GM12878 (cell line): ENCODE measurements around the gene VNN1. TPM values are rescaled to one million over a fixed set of nuclear protein-coding genes. Genes with fewer than 3 reads are reported as not detected.

Experiments
- ATAC-seq: fragments of 200-7000 bp; cut with Tn5 transposase; 3 replicates; pipeline ENCODE4 v1.9.1; 2020; ENCODE audit warnings: mild to moderate bottlenecking, moderate library complexity
- BruUV-seq: library from RNA; stranded (reverse); fragments of 400-500 nt; replicated peaks from 2 replicates; lab custom pipeline; 2021; lab: Mats Ljungman, UMichigan
- CTCF ChIA-PET: fragments of 300-600 bp; sonication (Branson Sonifier 250); formaldehyde crosslinking; extraction: SDS; loops from one replicate; lab custom pipeline; 2021; ENCODE audit warnings: inconsistent platforms; lab: Yijun Ruan, JAX
- POLR2A ChIA-PET: fragments of 350-600 bp; formaldehyde crosslinking; extraction: SDS; loops from one replicate; lab custom pipeline; 2021; ENCODE audit warnings: inconsistent platforms; lab: Charles Lee
- RAD21 ChIA-PET: fragments of 300-600 bp; sonication (Branson Sonifier 250); formaldehyde crosslinking; loops from one replicate; lab custom pipeline; 2023; ENCODE audit warnings: antibody characterized with exemption; ENCODE audit not compliant: unreplicated experiment; lab: Charles Lee
- SMC1A ChIA-PET: fragments of 300-600 bp; sonication (Branson Sonifier 250); formaldehyde crosslinking; loops from one replicate; lab custom pipeline; 2023; ENCODE audit not compliant: unreplicated experiment, uncharacterized antibody; lab: Charles Lee
- DNase-seq: peaks from one replicate; pipeline ENCODE4 v3.0.0-alpha.2; 2011; ENCODE audit warnings: low read depth, low spot score
- FAIRE-seq: peaks from 3 replicates; lab custom pipeline; 2011; peaks lifted over from hg19 to GRCh38; lab: Jason Lieb, UNC
- H2AFZ ChIP-seq: 2 replicates; pipeline ENCODE4 v1.6.0; 2011; ENCODE audit warnings: low read depth, low read length, control low read depth; ENCODE audit not compliant: control insufficient read depth
- H3K27ac ChIP-seq: 2 replicates; pipeline ENCODE4 v1.5.1; 2011; ENCODE audit warnings: control low read depth; ENCODE audit not compliant: control insufficient read depth, insufficient read depth
- H3K27me3 ChIP-seq, 2 experiments: replicated peaks in 1 of 2; 2 replicates each; pipeline versions ENCODE4 v1.6.0 to v1.6.1; 2011; ENCODE audit warnings: low read length in 1 of 2; ENCODE audit not compliant: control insufficient read depth in 2 of 2, insufficient read depth in 2 of 2
- H3K36me3 ChIP-seq, 2 experiments: 2 replicates each; pipeline ENCODE4 v1.5.1; 2011; ENCODE audit warnings: low read length in 1 of 2; ENCODE audit not compliant: control insufficient read depth in 2 of 2, insufficient read depth in 2 of 2
- H3K4me1 ChIP-seq: 2 replicates; pipeline ENCODE4 v1.6.1; 2011; ENCODE audit warnings: mild to moderate bottlenecking, low read length, moderate library complexity, mixed read lengths; ENCODE audit not compliant: control insufficient read depth, insufficient read depth
- H3K4me2 ChIP-seq: 2 replicates; pipeline ENCODE4 v1.6.0; 2011; ENCODE audit warnings: control low read depth; ENCODE audit not compliant: control insufficient read depth, insufficient read depth
- H3K4me3 ChIP-seq: fragments of 200-600 bp; sonication (generic); 2 replicates; pipeline ENCODE4 v1.5.1; 2016
- H3K79me2 ChIP-seq: 2 replicates; pipeline ENCODE4 v1.6.0; 2011; ENCODE audit warnings: low read length; ENCODE audit not compliant: control insufficient read depth, insufficient read depth
- H3K9ac ChIP-seq: 2 replicates; pipeline ENCODE4 v1.8.0; 2011; ENCODE audit warnings: low read length, control low read depth, mixed read lengths; ENCODE audit not compliant: control insufficient read depth, insufficient read depth
- H3K9me3 ChIP-seq: replicated peaks from 3 replicates; pipeline ENCODE4 v1.5.1; 2011; ENCODE audit warnings: mild to moderate bottlenecking, low read length; ENCODE audit not compliant: control insufficient read depth, insufficient read depth
- H4K20me1 ChIP-seq: 2 replicates; pipeline ENCODE4 v1.6.0; 2011; ENCODE audit not compliant: control insufficient read depth, insufficient read depth
- ETV6 ChIP-seq, 2 experiments: fragments of 450-650 bp in 1 of 2; IDR thresholded peaks in 1 of 2; conservative IDR thresholded peaks in 1 of 2; 2 replicates each; pipeline ENCODE4 v1.6.1; 2014; ENCODE audit warnings: antibody characterized with exemption in 1 of 2, borderline replicate concordance in 1 of 2, low read depth in 1 of 2, mild to moderate bottlenecking in 1 of 2, moderate library complexity in 1 of 2
- FOS ChIP-seq: IDR thresholded peaks from 3 replicates; pipeline ENCODE4 v1.6.1; 2011; ENCODE audit warnings: borderline replicate concordance; ENCODE audit not compliant: insufficient read length; ENCODE audit errors: extremely low read depth
- KLF5 ChIP-seq: fragments of 450-650 bp; IDR thresholded peaks from 2 replicates; pipeline ENCODE4 v1.6.1; 2014; ENCODE audit warnings: mild to moderate bottlenecking; ENCODE audit not compliant: partially characterized antibody
- PAX8 ChIP-seq: fragments of 450-650 bp; IDR thresholded peaks from 2 replicates; pipeline ENCODE4 v1.6.1; 2017; ENCODE audit warnings: mild to moderate bottlenecking, moderate library complexity
- POLR2AphosphoS2 ChIP-seq: IDR thresholded peaks from 2 replicates; pipeline ENCODE4 v1.6.1; 2011; ENCODE audit warnings: low read depth, mild to moderate bottlenecking, low read length, improper control_type of control experiment, moderate library complexity
- SUZ12 ChIP-seq: fragments of 200-600 bp; sonication (generic); IDR thresholded peaks from one replicate; pipeline ENCODE4 v1.6.1; 2018; ENCODE audit warnings: antibody characterized with exemption, mild to moderate bottlenecking; ENCODE audit not compliant: unreplicated experiment
- TAF1 ChIP-seq: IDR thresholded peaks from 2 replicates; pipeline ENCODE4 v1.6.1; 2011; ENCODE audit warnings: mild to moderate bottlenecking, low read depth, low read length, borderline replicate concordance
- TCF7 ChIP-seq: IDR thresholded peaks from 2 replicates; pipeline ENCODE4 v1.6.1; 2014; ENCODE audit warnings: antibody characterized with exemption, borderline replicate concordance
- WGBS: methylation state at CpG from one replicate; pipeline ENCODE4 v1.1.6; 2016; ENCODE audit warnings: low lambda C conversion rate; ENCODE audit not compliant: insufficient replicate concordance, insufficient coverage; ENCODE audit errors: missing lambda C conversion rate; 5-methylcytosine and 5-hydroxymethylcytosine counted together
- in situ Hi-C: fragments of 300-500 bp; cut with MboI; formaldehyde crosslinking; loops from 9 replicates; pipeline ENCODE4 v1.14.3; 2018; ENCODE audit warnings: mixed read lengths
- intact Hi-C: fragments of 100-400 bp; cut with micrococcal nuclease; formaldehyde crosslinking; loops from one replicate; pipeline ENCODE4 v1.14.2; 2022; ENCODE audit not compliant: unreplicated experiment
- polyA plus RNA-seq, 11 experiments: library from polyadenylated mRNA; depleted of rRNA in 4 of 11; unstranded in 6 of 11; stranded (reverse) in 5 of 11; fragments of >200 nt; fragmentation: Nextera tagmentation in 4 of 11; fragmentation: Illumina TruSeq in 1 of 11; extraction: Ambion mirVana in 4 of 11; extraction: Trizol in 1 of 11; gene quantifications; 1 replicate in 1 of 11; 2 replicates in 10 of 11; pipeline versions ENCODE4 v1.2.1 to v1.2.3, GENCODE V29; 2011 to 2016; ENCODE audit warnings: inconsistent platforms in 2 of 11, missing spikeins in 2 of 11, low read depth in 1 of 11
- total RNA-seq, 4 experiments: library from RNA; depleted of rRNA in 3 of 4; stranded (reverse); fragments of >200 nt in 3 of 4; fragmentation: Illumina TruSeq in 1 of 4; extraction: Trizol in 1 of 4; gene quantifications; 2 replicates each; pipeline versions ENCODE4 v1.2.1 to v1.2.3, GENCODE V29; 2013 to 2021
- TF ChIP-seq, protein P1 (sequence below): IDR thresholded peaks from 2 replicates; pipeline ENCODE4 v1.6.1; 2012; ENCODE audit warnings: low read depth, low read length, improper control_type of control experiment
- TF ChIP-seq, protein P2 (sequence below): IDR thresholded peaks from 2 replicates; pipeline ENCODE4 v1.6.1; 2012; ENCODE audit warnings: low read length, inconsistent platforms
- TF ChIP-seq, protein P3 (sequence below): fragments of 450-650 bp; IDR thresholded peaks from 2 replicates; pipeline ENCODE4 v1.6.1; 2017; ENCODE audit warnings: mild to moderate bottlenecking, moderate library complexity

The VNN1 gene
- total and polyA plus RNA-seq, 10 of the 15 experiments (the other 5 are each of a cell fraction or from before 2014, with no cell fraction given): not detected

DNA sequence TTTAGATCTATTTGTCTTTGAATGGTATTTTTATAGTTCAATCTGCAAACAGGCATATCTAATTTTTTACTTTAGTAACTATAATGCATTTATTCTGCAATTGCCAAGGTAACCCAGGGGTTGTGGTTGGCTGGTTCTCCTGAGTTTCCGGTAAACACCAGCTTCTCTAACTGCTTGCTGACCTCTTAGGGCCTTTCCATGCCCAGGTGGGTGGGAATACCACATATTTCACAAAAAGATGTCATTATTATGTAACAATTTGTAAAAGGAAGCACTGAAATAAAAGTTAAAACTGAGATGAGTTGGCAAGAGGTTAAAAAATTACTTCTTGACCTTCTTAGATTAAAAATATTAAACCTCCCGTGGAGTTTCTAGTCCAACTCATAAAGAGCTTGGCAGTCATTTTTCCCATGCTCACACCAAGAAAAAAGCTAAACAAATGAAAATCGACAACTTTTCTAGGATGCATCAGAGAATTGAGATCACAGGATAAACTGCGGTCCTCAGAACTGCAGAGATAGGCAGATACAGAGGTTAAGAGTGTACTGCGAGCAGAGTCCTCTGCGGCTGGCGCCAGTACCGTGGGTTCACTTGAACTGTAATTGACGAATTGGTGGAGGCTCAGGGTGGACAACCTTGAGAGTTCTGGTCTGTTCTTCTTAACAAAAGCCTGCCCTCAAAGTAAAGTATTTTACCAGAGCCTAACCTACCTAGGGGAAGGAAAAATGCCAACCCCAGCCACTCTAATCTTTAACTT, 2.2 kb upstream of the VNN1 start:
- Histone ChIP-seq H3K4me2 (no peak overlapping the region), H4K20me1 (no peaks in the 10 kb centered on the region), H2AFZ (no peak overlapping the region), H3K4me3 (no peak overlapping the region), H3K27me3 (0 out of 4 replicates have a peak, but pooled peaks cover 2% of the 10 kb centered on the region in 2 experiments), H3K27ac (no peak overlapping the region), H3K9ac (no peak overlapping the region), H3K9me3 (no peaks in the 10 kb centered on the region), H3K79me2 (no peaks in the 10 kb centered on the region), H3K36me3 (no peaks in the 10 kb centered on the region), H3K4me1 (no peaks in the 10 kb centered on the region)
- ATAC-seq (no peak), DNase-seq (no peak), FAIRE-seq (no peak)
- in situ Hi-C loops (no loop called here), intact Hi-C loops (no loop called here)
- ChIA-PET SMC1A (interaction anchor here (1.5 to 1.8 kb wide), 4 partner anchors 8 to 47 kb away, joined by 4 to 10 read pairs (median 4); no protein-coding TSS in a partner anchor), CTCF (interaction anchor here (1.4 to 2.0 kb wide), 2 partner anchors 8 to 45 kb away, joined by 3 to 6 read pairs; no protein-coding TSS in a partner anchor), RAD21 (interaction anchor here (1.4 kb wide), 1 partner anchor 436 kb away, joined by 3 read pairs; no protein-coding TSS in a partner anchor), POLR2A (no interaction called here)
- TF ChIP-seq FOS (no peak), TCF7 (no peak), ETV6 (conservative IDR thresholded peaks at IDR 0.05 in 1 of 2, IDR thresholded peaks at IDR 0.05 in 1 of 2; ENCODE audit: borderline replicate concordance in 1 of 2, low read depth in 1 of 2) (no peak), POLR2AphosphoS2 (no peak), SUZ12 (no peak), PAX8 (no peak), KLF5 (no peak), TAF1 (no peak)
- TF ChIP-seq, protein P1, sequence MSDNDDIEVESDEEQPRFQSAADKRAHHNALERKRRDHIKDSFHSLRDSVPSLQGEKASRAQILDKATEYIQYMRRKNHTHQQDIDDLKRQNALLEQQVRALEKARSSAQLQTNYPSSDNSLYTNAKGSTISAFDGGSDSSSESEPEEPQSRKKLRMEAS: no peak
- TF ChIP-seq, protein P2, sequence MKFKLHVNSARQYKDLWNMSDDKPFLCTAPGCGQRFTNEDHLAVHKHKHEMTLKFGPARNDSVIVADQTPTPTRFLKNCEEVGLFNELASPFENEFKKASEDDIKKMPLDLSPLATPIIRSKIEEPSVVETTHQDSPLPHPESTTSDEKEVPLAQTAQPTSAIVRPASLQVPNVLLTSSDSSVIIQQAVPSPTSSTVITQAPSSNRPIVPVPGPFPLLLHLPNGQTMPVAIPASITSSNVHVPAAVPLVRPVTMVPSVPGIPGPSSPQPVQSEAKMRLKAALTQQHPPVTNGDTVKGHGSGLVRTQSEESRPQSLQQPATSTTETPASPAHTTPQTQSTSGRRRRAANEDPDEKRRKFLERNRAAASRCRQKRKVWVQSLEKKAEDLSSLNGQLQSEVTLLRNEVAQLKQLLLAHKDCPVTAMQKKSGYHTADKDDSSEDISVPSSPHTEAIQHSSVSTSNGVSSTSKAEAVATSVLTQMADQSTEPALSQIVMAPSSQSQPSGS: no peak
- TF ChIP-seq, protein P3, sequence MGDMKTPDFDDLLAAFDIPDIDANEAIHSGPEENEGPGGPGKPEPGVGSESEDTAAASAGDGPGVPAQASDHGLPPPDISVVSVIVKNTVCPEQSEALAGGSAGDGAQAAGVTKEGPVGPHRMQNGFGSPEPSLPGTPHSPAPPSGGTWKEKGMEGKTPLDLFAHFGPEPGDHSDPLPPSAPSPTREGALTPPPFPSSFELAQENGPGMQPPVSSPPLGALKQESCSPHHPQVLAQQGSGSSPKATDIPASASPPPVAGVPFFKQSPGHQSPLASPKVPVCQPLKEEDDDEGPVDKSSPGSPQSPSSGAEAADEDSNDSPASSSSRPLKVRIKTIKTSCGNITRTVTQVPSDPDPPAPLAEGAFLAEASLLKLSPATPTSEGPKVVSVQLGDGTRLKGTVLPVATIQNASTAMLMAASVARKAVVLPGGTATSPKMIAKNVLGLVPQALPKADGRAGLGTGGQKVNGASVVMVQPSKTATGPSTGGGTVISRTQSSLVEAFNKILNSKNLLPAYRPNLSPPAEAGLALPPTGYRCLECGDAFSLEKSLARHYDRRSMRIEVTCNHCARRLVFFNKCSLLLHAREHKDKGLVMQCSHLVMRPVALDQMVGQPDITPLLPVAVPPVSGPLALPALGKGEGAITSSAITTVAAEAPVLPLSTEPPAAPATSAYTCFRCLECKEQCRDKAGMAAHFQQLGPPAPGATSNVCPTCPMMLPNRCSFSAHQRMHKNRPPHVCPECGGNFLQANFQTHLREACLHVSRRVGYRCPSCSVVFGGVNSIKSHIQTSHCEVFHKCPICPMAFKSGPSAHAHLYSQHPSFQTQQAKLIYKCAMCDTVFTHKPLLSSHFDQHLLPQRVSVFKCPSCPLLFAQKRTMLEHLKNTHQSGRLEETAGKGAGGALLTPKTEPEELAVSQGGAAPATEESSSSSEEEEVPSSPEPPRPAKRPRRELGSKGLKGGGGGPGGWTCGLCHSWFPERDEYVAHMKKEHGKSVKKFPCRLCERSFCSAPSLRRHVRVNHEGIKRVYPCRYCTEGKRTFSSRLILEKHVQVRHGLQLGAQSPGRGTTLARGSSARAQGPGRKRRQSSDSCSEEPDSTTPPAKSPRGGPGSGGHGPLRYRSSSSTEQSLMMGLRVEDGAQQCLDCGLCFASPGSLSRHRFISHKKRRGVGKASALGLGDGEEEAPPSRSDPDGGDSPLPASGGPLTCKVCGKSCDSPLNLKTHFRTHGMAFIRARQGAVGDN: no peak
- 45% methylated on average over 9 of the region's 9 CpGs for WGBS
- no TSS peak for BruUV-seq
